ENCODE results near the gene ZNRF2.
A peak's percentile ranks its signal among the peaks of the same experiment; 100 is the strongest.
"Not testable (repeated sequence)": the region's sequence is repeated elsewhere in the genome, so short reads cannot be mapped to it uniquely, and the experiment has no call there.

The ZNRF2 gene

DNA sequence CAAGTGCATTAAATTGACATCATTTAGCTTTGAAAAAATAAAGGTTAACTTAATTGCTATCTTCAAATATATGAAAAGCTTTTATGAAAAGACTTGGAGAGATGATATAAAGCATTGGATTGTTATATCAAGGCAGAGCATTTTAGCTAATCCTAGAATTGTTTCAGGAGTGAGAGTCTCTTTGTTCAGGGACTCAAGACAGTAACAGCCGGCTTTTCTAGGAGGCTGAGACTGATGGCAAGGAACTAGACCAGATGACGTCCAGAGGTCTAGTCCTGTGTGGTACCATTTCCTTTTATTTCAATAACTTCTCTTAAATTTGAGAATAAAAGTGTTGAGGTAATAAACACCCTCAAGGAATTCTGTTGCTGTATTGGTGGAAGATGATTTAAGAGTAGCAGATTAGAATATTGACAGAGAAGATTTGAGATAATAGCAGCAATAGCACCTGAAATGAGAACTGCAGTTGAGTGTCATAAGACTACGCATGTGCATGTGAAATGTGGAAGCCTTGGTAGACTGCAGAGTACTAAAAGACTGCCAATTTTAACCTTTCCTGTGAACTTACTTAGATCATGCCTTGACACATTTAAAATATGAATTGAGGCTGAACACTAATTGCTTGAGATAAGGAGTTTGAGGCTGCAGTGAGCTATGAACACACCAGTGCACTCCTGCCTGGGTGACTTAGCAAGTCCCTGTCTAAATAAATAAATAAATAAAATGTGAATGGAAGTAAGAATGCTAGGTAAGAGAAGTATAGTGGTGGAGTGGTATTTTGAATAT lies 79.6 kb downstream of the ZNRF2 start:
- no peak for DNase-seq (ENCODE audit: low spot score)

GRCh38 chr7:30364773-30365172 lies 80.4 kb downstream of the ZNRF2 start:
- no peak for DNase-seq (ENCODE audit: low spot score)

GRCh38 chr7:30365621-30366020 lies 81.2 kb downstream of the ZNRF2 start:
- DNase-seq (ENCODE audit: low spot score) = no peak

DNA sequence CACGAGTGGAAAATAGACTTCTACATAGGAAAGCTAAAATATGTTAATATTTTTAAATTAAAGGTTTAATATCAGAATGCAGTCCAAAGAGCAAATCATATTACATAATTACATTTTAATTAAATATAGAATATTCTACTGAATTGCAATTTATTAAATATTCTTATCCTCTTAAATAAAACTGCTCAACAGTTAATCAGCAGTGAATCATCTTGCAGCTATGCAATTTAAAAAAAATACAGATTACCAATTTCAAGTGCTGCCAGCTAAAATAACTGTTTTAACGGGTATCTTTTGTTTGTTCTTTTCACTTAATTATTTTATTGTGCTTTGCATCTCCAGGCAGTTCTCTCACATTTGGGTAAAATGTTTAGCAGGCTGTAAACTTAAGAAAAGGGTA lies 82.2 kb downstream of the ZNRF2 start:
- no peak for DNase-seq (ENCODE audit: low spot score)

- DNase-seq (ENCODE audit: low spot score) = no peak
Measured at GRCh38 chr7:30367561-30367960, 83.2 kb downstream of the ZNRF2 start.

DNA sequence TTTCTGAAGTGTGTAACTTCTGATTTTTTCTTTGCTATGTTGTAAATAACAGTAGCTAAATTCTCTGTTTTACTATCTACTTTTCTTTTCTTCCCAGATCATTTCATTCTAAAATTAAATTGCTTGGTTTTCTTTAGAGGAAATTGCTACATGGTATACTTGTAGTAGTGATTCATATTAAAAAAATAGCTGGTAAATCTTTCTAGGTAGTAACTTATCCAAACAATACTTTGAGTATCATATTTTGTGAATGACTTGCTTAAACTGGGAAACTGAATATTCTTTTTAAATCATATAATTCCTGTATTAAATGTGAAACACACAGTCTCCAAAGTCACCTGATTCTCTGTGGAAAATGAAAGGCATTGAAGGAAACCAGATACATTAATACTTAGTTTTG lies 85.5 kb downstream of the ZNRF2 start:
- no peak for DNase-seq (ENCODE audit: low spot score)

DNA sequence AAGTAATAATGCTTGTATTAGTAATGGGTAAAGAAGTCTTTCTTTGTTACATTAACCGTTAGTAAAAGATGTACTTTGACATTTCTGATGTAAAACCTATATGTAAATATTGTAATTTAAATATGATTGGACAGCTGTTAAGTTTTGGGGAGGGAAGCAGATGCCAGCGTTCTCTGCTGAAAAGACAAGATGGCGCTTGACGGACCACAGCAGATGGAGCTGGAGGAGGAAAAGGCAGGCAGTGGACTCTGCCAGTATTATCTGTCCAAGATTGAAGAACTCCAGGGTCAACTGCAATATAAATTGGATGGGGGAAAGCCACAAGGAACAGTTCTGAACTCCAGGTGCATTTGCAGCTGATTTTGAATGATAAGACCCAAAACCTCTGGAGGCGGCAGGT lies 86.9 kb downstream of the ZNRF2 start:
- no peak for DNase-seq (ENCODE audit: low spot score)

GRCh38 chr7:30378275-30378674 lies 93.9 kb downstream of the ZNRF2 start:
- no peak for DNase-seq (ENCODE audit: low spot score)

DNA sequence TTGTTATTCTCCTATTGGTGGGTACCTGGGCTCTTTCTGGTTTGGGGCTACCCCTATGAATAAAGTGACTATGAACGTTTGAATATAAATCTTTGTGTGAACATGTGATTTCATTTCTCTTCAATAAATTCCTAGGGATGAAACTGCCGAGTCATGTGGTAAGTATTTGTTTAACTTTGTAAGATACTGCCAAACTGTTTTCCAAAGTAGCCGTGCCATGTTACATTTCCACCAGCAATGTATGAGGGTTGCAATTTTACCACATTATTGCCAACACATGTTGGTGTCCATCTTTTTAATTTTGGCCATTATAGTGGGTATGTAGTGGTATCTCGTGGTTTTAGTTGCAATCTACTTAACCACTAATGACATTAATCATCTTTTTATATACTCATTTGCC lies 94.7 kb downstream of the ZNRF2 start:
- no peak for DNase-seq (ENCODE audit: low spot score)

- no peak for DNase-seq (ENCODE audit: low spot score)
Measured at GRCh38 chr7:30379741-30380140, 95.3 kb downstream of the ZNRF2 start.

DNA sequence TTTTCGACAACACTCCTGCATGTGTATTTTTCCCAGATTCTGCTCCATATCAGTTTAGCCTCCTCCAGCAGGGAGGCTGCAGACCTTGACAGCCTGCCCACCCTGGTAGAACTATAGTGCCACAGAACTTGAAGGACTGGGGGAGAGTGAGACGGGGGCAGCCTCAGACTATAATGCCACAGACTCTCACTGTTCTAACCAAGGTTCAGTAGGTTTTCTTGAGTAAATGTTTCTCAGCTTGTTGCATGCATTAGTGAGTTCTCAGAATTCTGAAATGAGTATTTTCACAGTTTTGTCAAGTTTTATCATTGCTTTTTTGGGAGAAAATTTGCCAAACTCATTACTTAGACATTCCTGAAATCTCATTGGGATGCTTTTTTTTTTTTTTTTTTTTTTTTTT lies 95.9 kb downstream of the ZNRF2 start:
- no peak for DNase-seq (ENCODE audit: low spot score)

DNA sequence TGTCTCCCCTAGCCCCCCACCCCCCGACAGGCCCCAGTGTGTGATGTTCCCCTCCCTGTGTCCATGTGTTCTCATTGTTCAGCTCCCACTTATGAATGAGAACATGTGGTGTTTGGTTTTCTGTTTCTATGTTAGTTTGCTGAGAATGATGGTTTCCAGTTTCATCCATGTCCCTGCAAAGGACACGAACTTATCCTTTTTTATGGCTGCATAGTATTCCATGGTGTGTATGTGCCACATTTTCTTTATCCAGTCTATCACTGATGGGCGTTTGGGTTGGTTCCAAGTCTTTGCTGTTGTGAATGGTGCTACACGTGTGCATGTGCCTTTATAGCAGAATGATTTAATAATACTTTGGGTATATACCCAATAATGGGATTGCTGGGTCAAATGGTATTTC lies 96.4 kb downstream of the ZNRF2 start:
- DNase-seq (ENCODE audit: low spot score) = not testable (repeated sequence)

GRCh38 chr7:30382607-30383006 lies 98.2 kb downstream of the ZNRF2 start:
- no peak for DNase-seq (ENCODE audit: low spot score)

GRCh38 chr7:30389791-30390190 lies 105.4 kb downstream of the ZNRF2 start:
- DNase-seq (ENCODE audit: low spot score) = no peak

DNA sequence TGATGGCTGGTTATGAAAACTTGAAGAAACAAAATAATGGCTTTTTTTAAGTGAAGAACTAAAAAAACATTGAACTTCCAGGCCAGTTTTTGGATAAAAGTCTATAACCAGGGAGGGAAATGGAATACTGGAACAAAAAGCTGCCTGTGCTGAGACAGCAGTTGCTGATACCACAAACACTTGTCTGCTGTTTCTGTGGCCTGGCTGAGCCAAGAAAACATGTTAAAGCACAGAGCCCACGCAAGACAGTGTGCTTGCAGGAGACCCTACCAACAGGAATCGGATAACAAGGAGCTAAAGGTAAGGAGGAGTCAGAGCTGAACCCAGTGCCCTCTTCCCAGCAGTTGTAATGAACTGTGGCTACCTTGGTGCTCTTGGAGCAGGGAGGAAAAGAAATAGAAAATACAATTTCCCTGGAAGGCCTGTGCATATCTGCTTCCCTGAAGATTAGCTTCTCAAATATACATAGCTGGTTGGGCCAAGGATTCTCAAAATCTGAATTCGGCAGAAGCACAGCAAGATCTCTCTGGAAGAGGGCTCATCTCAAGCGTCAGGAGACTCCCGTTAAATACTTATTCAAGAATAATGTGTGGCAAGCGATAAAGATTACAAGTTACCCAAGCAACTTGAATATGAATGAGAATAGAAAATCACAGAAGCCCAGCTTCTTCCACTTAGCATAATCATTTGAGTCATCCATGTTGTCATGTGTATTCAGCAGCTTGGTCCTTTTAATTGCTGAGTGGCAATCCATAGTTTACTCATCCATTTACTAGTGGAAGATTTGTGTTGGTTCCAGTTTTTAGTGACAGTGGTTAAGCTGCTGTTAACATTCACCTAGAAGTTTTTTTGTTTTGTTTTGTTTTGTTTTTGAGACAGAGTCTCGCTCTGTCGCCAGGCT lies 106.6 kb downstream of the ZNRF2 start:
- DNase-seq (ENCODE audit: low spot score) = no peak

DNA sequence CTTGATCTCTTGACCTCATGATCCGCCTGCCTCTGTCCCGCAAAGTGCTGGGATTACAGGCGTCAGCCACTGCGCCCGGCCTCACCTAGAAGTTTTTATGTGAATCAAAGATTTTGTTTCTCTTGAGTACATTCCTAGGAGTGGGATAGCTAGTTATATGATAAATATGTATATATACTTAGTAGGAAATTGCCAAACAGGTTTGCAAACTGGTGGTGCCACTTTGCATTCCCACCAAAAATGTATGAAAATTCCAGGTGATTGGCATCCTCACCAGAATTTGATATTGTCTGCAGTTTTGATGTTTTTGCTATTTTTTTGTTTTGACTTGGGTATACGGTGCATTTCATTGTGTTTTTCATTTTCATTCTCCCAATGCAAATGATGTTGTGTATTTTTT lies 107.4 kb downstream of the ZNRF2 start:
- DNase-seq (ENCODE audit: low spot score) = no peak

DNA sequence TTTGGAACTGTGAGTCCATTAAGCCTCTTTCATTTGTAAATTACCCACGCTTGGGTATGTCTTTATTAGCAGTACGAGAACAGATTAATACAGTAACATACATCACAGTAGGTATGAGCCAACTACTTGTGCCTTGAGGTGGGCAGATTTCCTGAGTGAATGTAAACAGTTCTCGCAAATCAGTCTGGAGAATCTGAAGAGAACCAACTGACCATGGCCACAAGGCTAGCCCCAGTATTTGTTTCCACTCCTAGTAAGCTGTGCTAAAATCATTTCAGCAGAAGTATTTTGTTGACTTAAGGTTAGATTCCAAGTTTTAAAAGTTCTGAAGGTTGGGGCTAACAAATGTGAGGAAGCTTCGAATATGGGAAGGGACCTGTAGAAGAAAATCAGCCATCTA lies 111.3 kb downstream of the ZNRF2 start:
- no peak for DNase-seq (ENCODE audit: low spot score)

GRCh38 chr7:30396389-30396788 lies 112.0 kb downstream of the ZNRF2 start:
- DNase-seq (ENCODE audit: low spot score) = peak; percentile 12

DNA sequence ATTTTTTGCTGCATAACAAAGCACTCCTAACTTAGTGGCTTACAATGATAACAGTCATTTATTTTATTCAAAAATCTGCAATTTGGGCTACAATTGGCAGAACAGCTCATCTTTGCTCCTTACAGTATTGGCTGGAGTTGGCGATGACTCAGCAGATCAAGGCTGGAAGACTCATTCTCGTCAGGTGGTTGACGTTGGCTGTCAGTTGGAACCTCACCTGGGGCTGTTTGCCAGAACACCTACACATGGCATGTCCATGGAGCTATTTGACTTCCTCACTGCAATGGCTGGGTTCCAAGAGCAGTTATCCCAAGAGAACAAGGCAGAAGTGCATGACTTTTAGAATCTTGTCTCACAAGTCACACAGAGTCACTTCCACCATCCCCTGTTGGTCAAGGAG lies 119.1 kb downstream of the ZNRF2 start:
- no peak for DNase-seq (ENCODE audit: low spot score)

DNA sequence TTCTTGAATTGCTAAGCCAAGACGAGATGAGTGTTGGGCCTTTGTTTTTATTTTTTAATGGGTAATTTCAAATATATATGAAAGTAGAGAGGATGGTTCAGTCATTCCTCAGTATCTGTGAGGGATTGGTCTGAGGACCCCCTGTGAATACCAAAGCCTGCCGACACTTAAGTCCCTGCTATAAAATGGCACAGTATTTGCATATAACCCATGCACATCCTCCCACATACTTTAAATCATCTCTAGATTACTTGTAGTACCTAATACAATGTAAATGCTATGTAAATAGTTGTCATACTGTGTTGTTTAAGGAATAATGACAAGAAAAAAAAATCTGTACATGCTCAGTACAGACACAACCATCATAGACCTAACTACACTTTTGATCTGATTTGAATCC lies 120.8 kb downstream of the ZNRF2 start:
- DNase-seq (ENCODE audit: low spot score) = no peak

DNA sequence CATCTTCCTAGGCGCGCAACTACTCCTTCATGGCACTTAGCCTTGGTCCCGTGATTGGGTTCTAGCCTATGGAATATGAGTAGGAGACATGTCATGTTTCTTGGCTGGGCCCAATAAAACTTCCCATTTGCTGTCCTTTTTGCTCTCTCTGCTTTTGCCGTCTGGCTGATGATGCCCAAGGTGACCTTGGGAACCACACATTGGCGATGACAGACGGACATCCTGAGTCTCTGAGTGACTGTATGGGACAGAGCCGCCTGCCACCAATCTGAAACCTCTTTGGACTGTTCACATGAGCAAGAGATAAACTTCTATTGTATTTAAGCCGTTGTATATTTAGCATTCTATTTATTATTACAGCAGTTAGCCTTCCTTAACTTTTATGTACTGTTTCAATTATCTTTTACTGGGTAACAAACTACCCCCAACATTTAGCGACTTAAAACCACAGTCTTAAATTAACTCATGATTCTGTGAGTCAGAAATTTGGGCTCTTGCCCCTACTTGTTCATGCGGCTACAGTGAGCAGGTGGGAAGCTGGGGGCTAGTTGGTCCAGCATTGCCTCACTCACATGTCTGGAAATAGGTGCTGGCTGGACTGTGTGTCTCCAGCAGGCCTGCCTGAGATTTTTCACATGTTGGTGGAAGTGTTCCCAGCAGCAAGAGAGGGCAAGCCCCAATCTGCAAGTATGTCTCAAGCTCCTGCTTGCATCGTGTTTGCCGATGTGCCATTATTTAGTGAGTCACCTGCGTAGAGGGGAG lies 122.4 kb downstream of the ZNRF2 start:
- DNase-seq (ENCODE audit: low spot score) = no peak

GRCh38 chr7:30411173-30411572 lies 126.8 kb downstream of the ZNRF2 start:
- no peak for DNase-seq (ENCODE audit: low spot score)

DNA sequence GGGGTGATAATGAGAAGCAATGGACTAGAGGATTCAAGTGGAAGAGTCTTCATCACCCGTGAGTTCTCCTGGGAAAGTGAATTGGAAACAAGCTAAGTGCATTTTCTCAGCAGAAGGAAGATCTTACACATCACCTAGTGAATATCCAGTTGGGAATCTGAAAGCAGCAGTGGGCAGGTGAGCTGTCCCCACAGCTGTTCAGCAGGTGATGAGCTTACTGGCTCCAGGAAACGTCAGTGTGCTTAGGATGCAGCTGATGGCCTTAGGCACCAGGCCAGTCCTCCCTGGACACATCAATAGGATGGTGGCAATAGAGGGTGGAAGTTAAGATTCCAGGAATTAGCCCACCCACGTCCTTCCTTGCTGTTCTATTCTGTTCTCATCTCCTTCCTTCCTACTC lies 127.5 kb downstream of the ZNRF2 start:
- DNase-seq (ENCODE audit: low spot score) = no peak

Data from iPS-NIHi11 (cell line).